Colonic mucosa (tissue), 4 donors: ENCODE data around the gene CDH24. TPM values are rescaled to one million over a fixed set of nuclear protein-coding genes. Genes with fewer than 3 reads are reported as not detected.

Experiments used
- DNase-seq: peaks from one replicate; pipeline ENCODE4 v3.0.0-alpha.2; 2020
- H3K27ac ChIP-seq: fragments of 200-600 bp; one replicate; pipeline ENCODE4 v1.8.0; 2021
- H3K27me3 ChIP-seq: fragments of 200-600 bp; one replicate; pipeline ENCODE4 v1.8.0; 2021
- H3K36me3 ChIP-seq: fragments of 200-600 bp; one replicate; pipeline ENCODE4 v1.8.0; 2021
- H3K4me1 ChIP-seq: fragments of 200-600 bp; one replicate; pipeline ENCODE4 v1.8.0; 2021; ENCODE audit warnings: mild to moderate bottlenecking
- H3K4me3 ChIP-seq: fragments of 200-600 bp; one replicate; pipeline ENCODE4 v1.8.0; 2021
- H3K9ac ChIP-seq, 2 donors: one replicate each; pipeline ENCODE4 v1.7.0; 2013; ENCODE audit warnings: control low read depth in 2 of 2, low read depth in 2 of 2, low read length in 2 of 2
- H3K9me3 ChIP-seq: fragments of 200-600 bp; one replicate; pipeline ENCODE4 v1.8.0; 2021
- CTCF ChIP-seq: fragments of 200-600 bp; IDR thresholded peaks from one replicate; pipeline ENCODE4 v1.8.0; 2022; ENCODE audit warnings: antibody characterized with exemption, mild to moderate bottlenecking
- intact Hi-C: fragments of 100-400 bp; cut with DNase I; formaldehyde crosslinking; loops from one replicate; pipeline ENCODE4 v1.14.1; 2022
- total RNA-seq, 2 donors: library from RNA; stranded (reverse); fragmentation: NEBNext Ultra II Directional in 1 of 2; extraction: Animal tissue kit (Norgen Biotek cat#: 25700) in 1 of 2; gene quantifications; one replicate each; pipeline ENCODE4 v1.2.1, GENCODE V29; 2021
- donor health status: healthy.
- donor health status: DM: no; HTN: no; CAD: no.
- donor health status: DM: no; HTN: no; CAD: no.

Gene CDH24
- total RNA-seq, 2 donors from 2014 or later = 4.4 to 11.4 TPM

GRCh38 chr14:23069413-23069806, 12.1 kb upstream of the CDH24 start:
- no peak overlapping the region for H3K9ac ChIP-seq
- H3K4me3 ChIP-seq = no peak overlapping the region
- intact Hi-C loops = no loop called here
- H3K4me1 ChIP-seq = peaks cover 18% of the 10 kb centered on the region
- no peak overlapping the region for H3K27ac ChIP-seq
- H3K36me3 ChIP-seq = peaks cover 15% of the 10 kb centered on the region
- DNase-seq = no peak
- no peak for TF ChIP-seq CTCF
- no peaks in the 10 kb centered on the region for H3K9me3 ChIP-seq
- H3K27me3 ChIP-seq = no peaks in the 10 kb centered on the region

GRCh38 chr14:23068789-23069412, 11.6 kb upstream of the CDH24 start:
- Histone ChIP-seq H3K9ac (no peak overlapping the region), H3K4me1 (peaks cover 18% of the 10 kb centered on the region), H3K27ac (no peak overlapping the region), H3K27me3 (no peaks in the 10 kb centered on the region), H3K36me3 (peaks cover 20% of the 10 kb centered on the region), H3K9me3 (no peaks in the 10 kb centered on the region), H3K4me3 (no peak overlapping the region)
- peak; percentile 89 for DNase-seq
- intact Hi-C loops = no loop called here
- peak; percentile 94 for TF ChIP-seq CTCF

GRCh38 chr14:23067847-23068788, 10.8 kb upstream of the CDH24 start:
- no peak for TF ChIP-seq CTCF
- Histone ChIP-seq H3K27ac (no peak overlapping the region), H3K4me3 (no peak overlapping the region), H3K27me3 (no peaks in the 10 kb centered on the region), H3K4me1 (peaks cover 18% of the 10 kb centered on the region), H3K9ac (no peak overlapping the region), H3K9me3 (no peaks in the 10 kb centered on the region), H3K36me3 (peaks cover 28% of the 10 kb centered on the region)
- DNase-seq = no peak
- intact Hi-C loops = no loop called here

GRCh38 chr14:23066855-23067744, 9.8 kb upstream of the CDH24 start:
- no peak overlapping the region for H3K27ac ChIP-seq
- no peaks in the 10 kb centered on the region for H3K27me3 ChIP-seq
- TF ChIP-seq CTCF = no peak
- H3K4me1 ChIP-seq = peaks cover 17% of the 10 kb centered on the region
- no peak overlapping the region for H3K9ac ChIP-seq
- no peak overlapping the region for H3K4me3 ChIP-seq
- intact Hi-C loops = no loop called here
- no peaks in the 10 kb centered on the region for H3K9me3 ChIP-seq
- DNase-seq = no peak
- peaks cover 36% of the 10 kb centered on the region for H3K36me3 ChIP-seq

- no peak for TF ChIP-seq CTCF
- peaks cover 43% of the 10 kb centered on the region for H3K36me3 ChIP-seq
- H3K27me3 ChIP-seq = no peaks in the 10 kb centered on the region
- no peak overlapping the region for H3K9ac ChIP-seq
- intact Hi-C loops = no loop called here
- H3K27ac ChIP-seq = no peak overlapping the region
- peaks cover 10% of the 10 kb centered on the region for H3K4me1 ChIP-seq
- no peak for DNase-seq
- H3K4me3 ChIP-seq = no peak overlapping the region
- no peaks in the 10 kb centered on the region for H3K9me3 ChIP-seq
Observed at GRCh38 chr14:23066368-23066767, 9.0 kb upstream of the CDH24 start.
